H9 (cell line): ENCODE data around the gene ITGA1. TPM values are rescaled to one million over a fixed set of nuclear protein-coding genes. Genes with fewer than 3 reads are reported as not detected.

Source experiments
- DNase-seq: peaks from one replicate; pipeline ENCODE4 v3.0.0-alpha.2; 2017
- H2AFZ ChIP-seq: one replicate; pipeline ENCODE4 v1.6.1; 2013; ENCODE audit warnings: mild to moderate bottlenecking, low read length, control low read depth, moderate library complexity
- H2AK5ac ChIP-seq: 2 replicates; pipeline ENCODE4 v1.6.1; 2013; ENCODE audit warnings: low read length, control low read depth, mixed read lengths; ENCODE audit not compliant: insufficient read length
- H2BK120ac ChIP-seq: one replicate; pipeline ENCODE4 v1.6.1; 2013; ENCODE audit warnings: low read depth, mild to moderate bottlenecking, low read length, control low read depth, inconsistent platforms; ENCODE audit not compliant: poor library complexity, severe bottlenecking
- H2BK12ac ChIP-seq: 2 replicates; pipeline ENCODE4 v1.6.1; 2013; ENCODE audit warnings: low read length, control low read depth, mixed read lengths, low read depth; ENCODE audit not compliant: insufficient read length
- H2BK15ac ChIP-seq: 2 replicates; pipeline ENCODE4 v1.6.1; 2013; ENCODE audit warnings: low read depth, low read length, control low read depth
- H2BK20ac ChIP-seq: one replicate; pipeline ENCODE4 v1.6.1; 2013; ENCODE audit warnings: low read depth, mild to moderate bottlenecking, low read length, control low read depth, inconsistent platforms; ENCODE audit not compliant: poor library complexity, severe bottlenecking
- H2BK5ac ChIP-seq: 2 replicates; pipeline ENCODE4 v1.6.1; 2013; ENCODE audit warnings: low read length, control low read depth, mixed read lengths; ENCODE audit not compliant: insufficient read length
- H3K14ac ChIP-seq: 2 replicates; pipeline ENCODE4 v1.6.1; 2013; ENCODE audit warnings: low read length, control low read depth; ENCODE audit not compliant: insufficient read depth
- H3K18ac ChIP-seq: 2 replicates; pipeline ENCODE4 v1.6.1; 2013; ENCODE audit warnings: low read depth, mild to moderate bottlenecking, mixed read lengths, low read length, control low read depth; ENCODE audit not compliant: insufficient read length
- H3K23ac ChIP-seq: 2 replicates; pipeline ENCODE4 v1.6.1; 2013; ENCODE audit warnings: low read length, control low read depth, mixed read lengths, low read depth; ENCODE audit not compliant: insufficient read length
- H3K23me2 ChIP-seq: 2 replicates; pipeline ENCODE4 v1.6.1; 2013; ENCODE audit warnings: low read depth, mild to moderate bottlenecking, mixed read lengths, low read length, control low read depth; ENCODE audit not compliant: insufficient read length, poor library complexity, severe bottlenecking
- H3K27ac ChIP-seq: 2 replicates; pipeline ENCODE4 v1.5.1; 2013; ENCODE audit warnings: low read length, control low read depth, mixed read lengths, low read depth; ENCODE audit not compliant: insufficient read length
- H3K27me3 ChIP-seq: 2 replicates; pipeline ENCODE4 v1.6.1; 2013; ENCODE audit warnings: low read length, control low read depth, inconsistent platforms; ENCODE audit not compliant: insufficient read depth
- H3K4ac ChIP-seq: 2 replicates; pipeline ENCODE4 v1.6.1; 2013; ENCODE audit warnings: low read depth, mild to moderate bottlenecking, control low read depth, inconsistent platforms, low read length, moderate library complexity
- H3K4me1 ChIP-seq: 2 replicates; pipeline ENCODE4 v1.6.1; 2013; ENCODE audit warnings: low read length, control low read depth, inconsistent platforms; ENCODE audit not compliant: insufficient read depth
- H3K4me2 ChIP-seq: 2 replicates; pipeline ENCODE4 v1.6.1; 2013; ENCODE audit warnings: low read length, control low read depth, mixed read lengths; ENCODE audit not compliant: insufficient read length, insufficient read depth
- H3K56ac ChIP-seq: 2 replicates; pipeline ENCODE4 v1.6.1; 2013; ENCODE audit warnings: low read depth, mild to moderate bottlenecking, mixed read lengths, low read length, control low read depth; ENCODE audit not compliant: insufficient read length
- H3K79me1 ChIP-seq: 2 replicates; pipeline ENCODE4 v1.6.1; 2013; ENCODE audit warnings: low read depth, mild to moderate bottlenecking, moderate library complexity, low read length, control low read depth, inconsistent platforms; ENCODE audit not compliant: insufficient read depth, poor library complexity, severe bottlenecking
- H3K79me2 ChIP-seq: 2 replicates; pipeline ENCODE4 v1.6.1; 2013; ENCODE audit warnings: low read length, control low read depth, inconsistent platforms; ENCODE audit not compliant: insufficient read depth
- H3K9ac ChIP-seq: 2 replicates; pipeline ENCODE4 v1.6.1; 2013; ENCODE audit warnings: low read length, control low read depth, mixed read lengths; ENCODE audit not compliant: insufficient read length; ENCODE audit errors: extremely low read depth
- H3K9me3 ChIP-seq: one replicate; pipeline ENCODE4 v1.6.1; 2013; ENCODE audit warnings: low read depth, low read length, inconsistent platforms; ENCODE audit not compliant: control insufficient read depth
- H3T11ph ChIP-seq: one replicate; pipeline ENCODE4 v1.6.1; 2013; ENCODE audit warnings: mild to moderate bottlenecking, low read length, control low read depth, inconsistent platforms
- H4K20me1 ChIP-seq: one replicate; pipeline ENCODE4 v1.6.1; 2013; ENCODE audit not compliant: control insufficient read depth, insufficient read length, insufficient read depth
- H4K5ac ChIP-seq: 2 replicates; pipeline ENCODE4 v1.6.1; 2013; ENCODE audit warnings: low read depth, mild to moderate bottlenecking, mixed read lengths, low read length, control low read depth; ENCODE audit not compliant: insufficient read length
- H4K8ac ChIP-seq: replicated peaks from 2 replicates; pipeline ENCODE4 v1.6.1; 2013; ENCODE audit warnings: low read length, control low read depth, mixed read lengths, low read depth; ENCODE audit not compliant: insufficient read length
- H4K91ac ChIP-seq: 2 replicates; pipeline ENCODE4 v1.6.1; 2013; ENCODE audit warnings: low read depth, mild to moderate bottlenecking, moderate library complexity, mixed read lengths, low read length, control low read depth; ENCODE audit not compliant: insufficient read length
- H3K27ac Mint-ChIP-seq, 3 experiments: 2 replicates in 2 of 3; 3 replicates in 1 of 3; pipeline ENCODE4 v1.8.0; 2020 to 2021; ENCODE audit warnings: mixed read lengths in 3 of 3, mild to moderate bottlenecking in 1 of 3, moderate library complexity in 1 of 3
- H3K27me3 Mint-ChIP-seq: 2 replicates; pipeline ENCODE4 v1.8.0; 2021; ENCODE audit warnings: low read depth, mild to moderate bottlenecking, moderate library complexity, mixed read lengths
- H3K36me3 Mint-ChIP-seq, 3 experiments: 2 replicates in 2 of 3; 3 replicates in 1 of 3; pipeline ENCODE4 v1.8.0; 2020 to 2021; ENCODE audit warnings: low read depth in 3 of 3, mixed read lengths in 3 of 3; ENCODE audit not compliant: insufficient read depth in 1 of 3
- H3K4me1 Mint-ChIP-seq, 2 experiments: 2 replicates each; pipeline ENCODE4 v1.8.0; 2020; ENCODE audit warnings: mixed read lengths in 2 of 2
- H3K4me3 Mint-ChIP-seq, 2 experiments: 2 replicates in 1 of 2; 3 replicates in 1 of 2; pipeline ENCODE4 v1.8.0; 2020 to 2021; ENCODE audit warnings: mild to moderate bottlenecking in 2 of 2, mixed read lengths in 2 of 2, moderate library complexity in 1 of 2
- H3K9me3 Mint-ChIP-seq, 2 experiments: 2 replicates in 1 of 2; 3 replicates in 1 of 2; pipeline ENCODE4 v1.8.0; 2020; ENCODE audit warnings: mild to moderate bottlenecking in 2 of 2, mixed read lengths in 2 of 2, moderate library complexity in 1 of 2
- CTCF ChIP-seq: fragments of 200-600 bp; sonication (generic); conservative IDR thresholded peaks from 3 replicates; pipeline ENCODE4 v1.8.0; 2021; ENCODE audit warnings: antibody characterized with exemption, mild to moderate bottlenecking
- WGBS: extraction: QIAGEN DNeasy Blood & Tissue Kit; methylation state at CpG from one replicate; pipeline ENCODE4 v1.1.7; 2013; ENCODE audit warnings: missing lambda C conversion rate, low lambda C conversion rate, mixed read lengths; ENCODE audit not compliant: insufficient read length; ENCODE audit errors: extremely low coverage; 5-methylcytosine and 5-hydroxymethylcytosine counted together
- total RNA-seq: library from RNA; stranded (reverse); gene quantifications from 2 replicates; pipeline ENCODE4 v1.2.1, GENCODE V29; 2021

Gene ITGA1
- total RNA-seq, 1 experiment from 2014 or later = 3.9 TPM

- Mint-ChIP-seq H3K4me3 (no peak overlapping the region), H3K27me3 (no peaks in the 10 kb centered on the region), H3K9me3 (no peaks in the 10 kb centered on the region), H3K36me3 (no peaks in the 10 kb centered on the region), H3K4me1 (no peaks in the 10 kb centered on the region), H3K27ac (no peak overlapping the region)
- H3K14ac ChIP-seq = no peak overlapping the region
- no peaks in the 10 kb centered on the region for H4K20me1 ChIP-seq
- H2BK5ac ChIP-seq = no peak overlapping the region
- H3K9ac ChIP-seq = no peak overlapping the region
- no peaks in the 10 kb centered on the region for H3K4me1 ChIP-seq
- H2AK5ac ChIP-seq = no peak overlapping the region
- TF ChIP-seq CTCF = no peak
- H3K4ac ChIP-seq = no peak overlapping the region
- H3K23me2 ChIP-seq = no peaks in the 10 kb centered on the region
- H2AFZ ChIP-seq = no peak overlapping the region
- no peak overlapping the region for H2BK20ac ChIP-seq
- H4K91ac ChIP-seq = no peak overlapping the region
- no peak overlapping the region for H3K23ac ChIP-seq
- no peak overlapping the region for H4K8ac ChIP-seq
- H2BK120ac ChIP-seq = no peak overlapping the region
- no peak overlapping the region for H3K27ac ChIP-seq
- H3K56ac ChIP-seq = no peak overlapping the region
- no peak overlapping the region for H3K4me2 ChIP-seq
- no peak overlapping the region for H2BK15ac ChIP-seq
- H4K5ac ChIP-seq = no peak overlapping the region
- no peaks in the 10 kb centered on the region for H3K27me3 ChIP-seq
- no peak for DNase-seq
- no peaks in the 10 kb centered on the region for H3K9me3 ChIP-seq
- no peaks in the 10 kb centered on the region for H3K79me1 ChIP-seq
- H2BK12ac ChIP-seq = no peak overlapping the region
- H3T11ph ChIP-seq = no peak overlapping the region
- no CpG with 5 or more reads among the region's 4 CpGs for WGBS
- no peaks in the 10 kb centered on the region for H3K79me2 ChIP-seq
- H3K18ac ChIP-seq = no peak overlapping the region
Measured at GRCh38 chr5:52945040-52945439, 157.3 kb downstream of the ITGA1 start.
